ENCODE measurements around the gene PROM1.

GRCh38 chr4:15938182-15938581, 145.6 kb downstream of the PROM1 start:
- TF ChIP-seq CTCF (IDR thresholded peaks at IDR 0.05) (no peak), POLR2A (IDR thresholded peaks at IDR 0.05) (peak in 1 of 2 donors; percentile 47), EP300 (IDR thresholded peaks at IDR 0.05) (no peak)
